ENCODE results near the gene APEH.
A peak's percentile ranks its signal among the peaks of the same experiment; 100 is the strongest.

Gene APEH

GRCh38 chr3:49700014-49700413, 25.9 kb downstream of the APEH start:
- Histone ChIP-seq H3K27ac (no peak overlapping the region), H3K4me1 (ENCODE audit: control insufficient read depth in 1 of 2, insufficient read depth in 1 of 2, low read depth in 1 of 2, low read length in 1 of 2) (no peaks in the 10 kb centered on the region), H3K36me3 (peaks cover 84% of the 10 kb centered on the region), H3K9me3 (no peaks in the 10 kb centered on the region), H3K27me3 (no peaks in the 10 kb centered on the region), H3K4me3 (ENCODE audit: low read depth in 1 of 2, low read length in 1 of 2) (no peak overlapping the region)
- TF ChIP-seq CTCF (IDR thresholded peaks at IDR 0.05), result no peak

GRCh38 chr3:49700453-49701128, 26.4 kb downstream of the APEH start:
- Histone ChIP-seq H3K27me3 (no peaks in the 10 kb centered on the region), H3K4me1 (ENCODE audit: control insufficient read depth in 1 of 2, insufficient read depth in 1 of 2, low read depth in 1 of 2, low read length in 1 of 2) (no peaks in the 10 kb centered on the region), H3K9me3 (no peaks in the 10 kb centered on the region), H3K27ac (no peak overlapping the region), H3K4me3 (ENCODE audit: low read depth in 1 of 2, low read length in 1 of 2) (no peak overlapping the region), H3K36me3 (peaks cover 89% of the 10 kb centered on the region)
- TF ChIP-seq CTCF (IDR thresholded peaks at IDR 0.05), result no peak

- no peak overlapping the region for H3K27ac ChIP-seq
- no peak for TF ChIP-seq CTCF (IDR thresholded peaks at IDR 0.05)
- H3K27me3 ChIP-seq, result no peaks in the 10 kb centered on the region
- H3K4me1 ChIP-seq (ENCODE audit: control insufficient read depth in 1 of 2, insufficient read depth in 1 of 2, low read depth in 1 of 2, low read length in 1 of 2), result no peaks in the 10 kb centered on the region
- H3K9me3 ChIP-seq, result no peaks in the 10 kb centered on the region
- no peak overlapping the region for H3K4me3 ChIP-seq (ENCODE audit: low read depth in 1 of 2, low read length in 1 of 2)
- H3K36me3 ChIP-seq, result peaks cover 99% of the 10 kb centered on the region
Observed at GRCh38 chr3:49701388-49702077, 27.4 kb downstream of the APEH start.

GRCh38 chr3:49702672-49703071, 28.5 kb downstream of the APEH start:
- TF ChIP-seq CTCF (IDR thresholded peaks at IDR 0.05), result no peak
- no peaks in the 10 kb centered on the region for H3K9me3 ChIP-seq
- H3K27me3 ChIP-seq, result no peaks in the 10 kb centered on the region
- H3K27ac ChIP-seq, result no peak overlapping the region
- H3K36me3 ChIP-seq, result peaks cover 98% of the 10 kb centered on the region
- H3K4me1 ChIP-seq (ENCODE audit: control insufficient read depth in 1 of 2, insufficient read depth in 1 of 2, low read depth in 1 of 2, low read length in 1 of 2), result no peaks in the 10 kb centered on the region
- H3K4me3 ChIP-seq (ENCODE audit: low read depth in 1 of 2, low read length in 1 of 2), result no peak overlapping the region

- H3K4me1 ChIP-seq (ENCODE audit: control insufficient read depth in 1 of 2, insufficient read depth in 1 of 2, low read depth in 1 of 2, low read length in 1 of 2), result no peaks in the 10 kb centered on the region
- H3K9me3 ChIP-seq, result no peaks in the 10 kb centered on the region
- TF ChIP-seq CTCF (IDR thresholded peaks at IDR 0.05), result peak; percentile 49
- H3K36me3 ChIP-seq, result peaks cover 95% of the 10 kb centered on the region
- no peaks in the 10 kb centered on the region for H3K27me3 ChIP-seq
- no peak overlapping the region for H3K27ac ChIP-seq
- H3K4me3 ChIP-seq (ENCODE audit: low read depth in 1 of 2, low read length in 1 of 2), result no peak overlapping the region
Observed at GRCh38 chr3:49703443-49703927, 29.3 kb downstream of the APEH start.
